Subcutaneous preadipocyte (primary cell): ENCODE data around the gene UPF3B. TPM values are rescaled to one million over a fixed set of nuclear protein-coding genes. Genes with fewer than 3 reads are reported as not detected.

Experiments used
- small RNA-seq: library from RNA; depleted of rRNA; stranded (forward); fragments of <200 nt; gene quantifications from one replicate; pipeline ENCODE3, GENCODE V24; 2012
- total RNA-seq: library from RNA; depleted of rRNA; stranded (reverse); fragments of >200 nt; gene quantifications from 2 replicates; pipeline ENCODE4 v1.2.3, GENCODE V29; 2012

The UPF3B gene
- 1.1 and 2.0 TPM in 2 replicates for total RNA-seq

GRCh38 chrX:119852382-119853353 is at the start of gene UPF3B:
Gene UPF3B, minus strand, starts transcription at chrX:119852963. Its CDS starts 35 bp downstream, at chrX:119852928.

DNA sequence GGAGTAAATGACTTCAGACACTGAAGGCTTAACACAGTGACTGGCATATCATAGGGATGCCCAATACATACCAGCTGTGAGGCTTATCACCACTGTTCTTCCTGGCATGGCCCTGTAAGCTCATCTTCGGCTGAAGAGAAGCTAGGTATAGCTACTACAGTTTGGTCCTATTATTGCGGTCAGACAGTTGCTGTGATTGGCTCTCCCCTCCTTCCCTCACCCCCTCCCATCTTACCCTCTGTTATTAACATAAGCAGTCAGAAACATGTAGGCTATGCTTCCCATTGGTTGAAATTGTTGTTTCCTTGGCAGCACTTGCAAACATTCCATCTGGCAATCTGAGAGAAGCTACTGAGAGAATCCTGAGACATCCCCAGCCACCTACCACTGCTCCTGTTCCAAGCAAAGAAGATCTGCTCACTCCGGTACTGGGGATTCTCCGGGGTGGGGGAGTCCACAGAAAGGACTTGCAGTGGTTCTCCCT is 43.1 kb upstream of the UPF3B start, which contains the start of gene AKAP14:
Gene AKAP14 (plus strand): TSS at position 51 of the 484 bp plus-strand sequence. CDS start 7,331 bp downstream, outside the sequence.

DNA sequence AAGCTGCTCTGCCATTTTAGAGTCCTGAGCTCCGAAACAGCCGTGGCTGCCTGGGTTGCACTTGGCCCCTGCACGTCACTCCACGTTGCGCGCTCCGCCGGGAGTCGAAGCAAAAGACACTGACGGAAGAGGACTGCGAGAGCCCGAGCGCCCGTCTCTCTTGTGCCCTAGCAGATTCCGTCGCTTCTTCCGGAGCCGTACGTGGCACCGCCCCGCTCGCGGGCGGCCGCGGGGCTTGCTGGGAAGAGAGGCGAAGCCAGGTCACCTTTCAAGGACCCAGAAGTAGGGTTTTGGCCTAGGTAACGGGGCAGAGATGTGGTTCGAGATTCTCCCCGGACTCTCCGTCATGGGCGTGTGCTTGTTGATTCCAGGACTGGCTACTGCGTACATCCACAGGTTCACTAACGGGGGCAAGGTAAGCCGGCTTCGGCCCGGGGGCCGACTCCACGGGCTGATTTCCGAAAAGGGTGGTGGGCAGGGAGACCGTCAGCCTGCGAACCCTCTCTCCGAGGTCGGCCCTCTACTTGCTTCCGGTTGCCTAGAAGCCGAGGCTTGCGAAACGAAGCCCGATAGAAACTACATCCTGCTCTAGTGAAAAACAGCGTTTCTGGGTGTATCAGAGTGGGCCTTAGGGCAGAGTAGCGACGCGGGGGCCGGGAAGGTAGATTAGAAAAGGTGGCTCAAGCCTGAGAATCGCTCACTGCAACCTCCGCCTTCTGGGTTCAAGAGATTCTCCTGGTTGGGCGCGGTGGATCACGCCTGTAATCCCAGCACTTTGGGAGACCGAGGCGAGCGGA is 19.0 kb upstream of the UPF3B start, which contains the start of the genes NDUFA1 and RNF113A:
Gene NDUFA1 (plus strand): TSS at position 234 of the 797 bp plus-strand sequence. CDS start 80 bp downstream, at position 314.
Gene RNF113A (minus strand): TSS at position 135 of the 797 bp plus-strand sequence. CDS start 120 bp downstream, at position 15.

DNA sequence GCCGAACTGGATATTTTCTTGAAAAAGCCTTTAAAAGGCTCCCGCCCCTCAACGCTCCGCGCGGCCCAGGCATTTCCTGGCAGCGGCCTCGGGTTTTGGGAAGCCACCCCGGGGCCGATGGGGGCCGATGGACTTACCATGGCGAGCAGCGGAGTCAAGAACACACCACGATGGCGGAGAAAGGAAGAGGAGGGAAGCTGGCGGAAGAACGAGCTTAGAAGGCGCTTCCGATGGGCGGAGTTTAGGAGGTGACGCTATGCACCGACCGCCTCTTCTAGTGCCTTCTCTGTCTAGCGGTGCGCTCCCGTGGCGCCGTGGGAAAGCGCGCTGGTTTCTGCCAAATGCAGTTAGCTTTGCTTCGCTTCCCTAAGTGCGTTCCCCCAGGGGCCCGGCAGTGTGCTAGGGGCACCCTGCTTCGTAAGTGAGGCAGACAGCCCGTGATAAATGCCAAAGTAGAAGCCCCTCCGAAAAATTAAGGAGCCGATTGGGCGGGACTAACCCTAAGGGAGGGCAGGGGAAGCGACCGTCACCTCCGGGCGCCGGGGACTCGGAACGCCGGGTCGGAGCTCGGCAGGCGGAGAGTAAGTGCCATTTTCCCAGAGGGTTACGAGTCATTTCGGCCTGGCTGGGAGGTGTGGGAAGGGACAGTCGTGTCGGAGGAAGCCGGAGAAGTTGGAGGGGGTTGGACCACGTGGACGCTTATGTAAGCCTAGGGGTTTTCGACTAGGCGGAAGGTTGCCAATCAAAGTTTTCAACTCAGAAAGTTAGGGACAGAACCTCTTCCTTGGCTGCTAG is 61.1 kb downstream of the UPF3B start, which contains the start of gene RPL39:
Gene RPL39 (minus strand): TSS at position 194 of the 795 bp plus-strand sequence. CDS start 54 bp downstream, at position 140.

Small RNA genes within 50 kb of the gene (small RNA-seq; reads per million reads assigned to genes)
- not detected for gene SNORA69

Other genes starting within 250 kb of the UPF3B start
- 5.5 and 8.8 TPM in 2 replicates for gene NKRF, start 246.5 kb downstream of the UPF3B start, total RNA-seq
- 2.9 and 7.0 TPM in 2 replicates for gene SEPTIN6, start 159.8 kb downstream of the UPF3B start, total RNA-seq
- gene SOWAHD, start 94.4 kb downstream of the UPF3B start, total RNA-seq: not detected in 2 replicates
- gene RPL39, start 61.3 kb downstream of the UPF3B start, total RNA-seq: 811 and 2,244 TPM in 2 replicates
- gene RNF113A, start 18.8 kb upstream of the UPF3B start, total RNA-seq: 10.4 and 11.8 TPM in 2 replicates
- gene NDUFA1, start 18.9 kb upstream of the UPF3B start, total RNA-seq: 44.8 and 51.1 TPM in 2 replicates
- gene AKAP14, start 42.9 kb upstream of the UPF3B start, total RNA-seq: not detected in 2 replicates
- gene NKAP, start 90.8 kb upstream of the UPF3B start, total RNA-seq: 2.9 and 4.5 TPM in 2 replicates
- gene RHOXF2B, start 224.7 kb upstream of the UPF3B start, total RNA-seq: not detected in 2 replicates